Measurements from ENCODE around the gene OBI1.

The OBI1 gene

GRCh38 chr13:78602561-78603239, 56.3 kb downstream of the OBI1 start:
- peak; percentile 24 for DNase-seq (ENCODE audit: low spot score)

- DNase-seq (ENCODE audit: low spot score): no peak
Observed at GRCh38 chr13:78601874-78602560, 56.9 kb downstream of the OBI1 start.

DNA sequence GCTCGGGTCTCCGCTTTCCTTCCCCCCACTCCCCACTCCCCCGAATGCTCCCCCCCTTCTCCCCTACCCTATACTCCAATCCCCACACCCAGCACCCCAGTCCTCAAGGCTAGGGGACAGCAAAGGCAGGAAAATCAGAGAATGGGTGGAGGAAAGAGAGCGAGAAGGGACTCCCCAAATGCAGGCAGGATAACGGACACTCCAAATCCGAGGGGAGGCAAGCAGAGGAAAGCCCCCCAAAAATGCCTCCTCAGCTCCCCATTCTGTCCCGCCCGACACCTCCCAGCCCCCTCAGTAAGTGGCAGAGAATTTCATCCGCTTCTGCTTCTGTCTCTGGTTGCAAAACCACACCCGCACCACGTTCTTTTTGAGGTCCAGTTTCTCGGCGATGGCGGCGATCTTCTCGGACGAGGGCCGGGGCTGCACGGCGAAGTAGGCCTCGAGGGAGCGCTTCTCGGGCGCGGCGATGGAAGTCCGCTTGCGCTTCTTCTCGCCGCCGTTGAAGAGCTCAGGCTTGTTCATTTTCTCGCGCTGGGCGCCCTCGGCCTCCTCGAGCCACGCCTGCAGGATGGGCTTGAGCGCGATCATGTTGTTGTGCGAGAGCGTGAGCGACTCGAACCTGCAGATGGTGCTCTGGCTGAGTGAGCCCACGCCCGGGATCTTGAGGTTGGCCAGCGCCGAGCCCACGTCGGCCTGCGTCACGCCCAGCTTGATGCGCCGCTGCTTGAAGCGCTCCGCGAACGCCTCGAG, 57.7 kb downstream of the OBI1 start:
- DNase-seq (ENCODE audit: low spot score): no peak

GRCh38 chr13:78600280-78600883, 58.6 kb downstream of the OBI1 start:
- no peak for DNase-seq (ENCODE audit: low spot score)

GRCh38 chr13:78599645-78600279, 59.2 kb downstream of the OBI1 start:
- DNase-seq (ENCODE audit: low spot score): no peak

- no peak for DNase-seq (ENCODE audit: low spot score)
Observed at GRCh38 chr13:78598966-78599644, 59.9 kb downstream of the OBI1 start.

GRCh38 chr13:78598116-78598781, 60.7 kb downstream of the OBI1 start:
- no peak for DNase-seq (ENCODE audit: low spot score)

GRCh38 chr13:78597602-78597932, 61.4 kb downstream of the OBI1 start:
- no peak for DNase-seq (ENCODE audit: low spot score)

- no peak for DNase-seq (ENCODE audit: low spot score)
Observed at GRCh38 chr13:78596736-78597601, 62.0 kb downstream of the OBI1 start.

DNA sequence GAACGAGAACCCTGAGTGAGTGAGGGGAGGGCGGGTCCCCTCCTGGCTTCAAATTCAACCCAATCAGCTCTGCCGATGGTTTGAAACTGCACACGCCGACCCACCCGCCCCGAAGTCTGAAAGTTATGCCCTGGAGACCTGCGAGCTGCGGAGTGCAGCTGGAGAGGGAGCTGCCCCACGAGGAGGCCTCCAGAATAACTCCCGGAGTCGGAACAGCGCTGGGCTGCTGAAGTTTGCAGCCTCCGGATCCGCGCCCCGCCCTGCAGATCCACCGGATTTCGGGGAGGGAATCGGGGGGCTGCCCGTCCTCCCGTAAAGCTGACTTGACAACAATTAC, 62.6 kb downstream of the OBI1 start:
- DNase-seq (ENCODE audit: low spot score): no peak

- no peak for DNase-seq (ENCODE audit: low spot score)
Observed at GRCh38 chr13:78595495-78596398, 63.2 kb downstream of the OBI1 start.

DNA sequence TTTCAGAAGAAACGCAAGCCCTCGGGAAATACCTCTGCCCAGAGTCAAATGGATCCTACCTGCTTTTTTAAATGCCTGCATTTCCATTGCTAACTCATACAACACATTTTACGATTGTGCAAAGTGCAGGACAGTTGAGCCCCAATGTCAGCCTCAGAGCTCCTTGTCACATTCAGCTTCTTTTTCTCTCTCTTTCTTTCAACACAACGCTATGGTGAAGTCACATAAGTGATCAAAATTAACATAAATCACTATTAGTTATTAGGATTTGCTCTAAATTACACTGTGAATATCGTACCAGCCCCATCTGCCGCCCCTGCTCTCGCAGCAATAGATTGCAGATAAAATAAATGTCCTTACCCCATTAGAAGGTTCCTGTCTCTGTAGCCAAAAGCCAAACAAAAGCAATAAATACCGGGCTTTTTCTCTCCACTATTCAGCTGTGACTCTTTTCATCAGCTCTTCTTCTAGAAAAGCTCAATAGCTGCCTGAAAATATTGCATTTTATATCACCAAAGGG, 64.4 kb downstream of the OBI1 start:
- no peak for DNase-seq (ENCODE audit: low spot score)

- DNase-seq (ENCODE audit: low spot score): no peak
Observed at GRCh38 chr13:78593652-78594455, 65.1 kb downstream of the OBI1 start.

DNA sequence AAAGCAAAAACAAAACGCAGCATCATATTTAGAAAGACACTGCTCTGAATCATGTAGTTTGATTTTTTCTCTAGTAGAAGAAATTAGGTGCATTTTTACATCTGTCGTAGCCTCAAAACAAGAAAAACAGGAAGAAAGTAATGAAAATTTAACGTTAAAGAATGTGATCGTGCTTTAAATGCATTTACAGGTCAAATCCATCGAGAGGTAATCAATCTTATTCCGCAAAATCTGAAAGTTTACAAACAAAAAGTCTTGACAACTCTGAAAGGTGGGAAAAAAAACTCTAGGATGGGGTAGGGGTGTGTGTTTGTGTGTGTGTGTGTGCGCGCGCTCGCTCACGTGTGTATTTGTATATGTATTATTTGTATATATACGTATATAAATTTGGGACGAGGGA, 65.8 kb downstream of the OBI1 start:
- no peak for DNase-seq (ENCODE audit: low spot score)

DNA sequence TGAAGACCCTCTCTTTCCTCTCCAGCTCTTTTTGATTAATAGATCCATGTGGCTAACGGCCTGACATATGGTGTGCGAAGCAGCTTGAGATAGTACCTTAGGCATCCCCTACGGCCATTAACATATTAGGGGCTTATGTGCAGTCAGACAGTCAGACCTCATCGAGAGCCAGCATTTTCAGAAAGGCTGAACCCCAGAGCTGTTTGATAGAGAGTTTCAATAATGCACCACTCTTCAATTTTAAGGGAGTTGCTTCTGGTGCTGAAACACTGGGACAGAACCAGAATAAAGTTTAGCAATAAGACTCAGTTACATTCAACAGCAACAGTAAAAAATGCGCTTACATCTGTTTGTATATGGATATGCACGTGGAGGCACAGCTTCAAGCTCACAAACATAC, 66.4 kb downstream of the OBI1 start:
- no peak for DNase-seq (ENCODE audit: low spot score)

DNA sequence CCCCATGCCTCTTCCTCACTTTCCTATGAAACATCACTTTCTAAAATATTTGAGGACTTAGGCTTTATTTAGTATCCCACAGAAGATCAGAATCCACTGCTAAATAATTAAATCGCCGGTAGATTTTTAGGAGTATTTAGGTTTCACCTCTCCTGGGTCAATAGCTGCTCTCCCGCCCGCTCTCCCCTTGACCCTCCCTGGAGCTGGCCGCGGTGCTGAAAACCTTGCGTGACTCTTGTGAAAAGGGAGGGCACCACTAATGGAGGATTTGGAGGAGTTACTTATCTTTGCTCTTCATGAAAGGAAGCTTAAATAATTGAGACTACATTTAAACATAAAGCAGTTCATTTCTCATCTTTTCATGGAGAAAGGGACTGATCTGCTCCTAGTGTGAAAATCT, 69.7 kb downstream of the OBI1 start:
- peak; percentile 29 for DNase-seq (ENCODE audit: low spot score)

DNA sequence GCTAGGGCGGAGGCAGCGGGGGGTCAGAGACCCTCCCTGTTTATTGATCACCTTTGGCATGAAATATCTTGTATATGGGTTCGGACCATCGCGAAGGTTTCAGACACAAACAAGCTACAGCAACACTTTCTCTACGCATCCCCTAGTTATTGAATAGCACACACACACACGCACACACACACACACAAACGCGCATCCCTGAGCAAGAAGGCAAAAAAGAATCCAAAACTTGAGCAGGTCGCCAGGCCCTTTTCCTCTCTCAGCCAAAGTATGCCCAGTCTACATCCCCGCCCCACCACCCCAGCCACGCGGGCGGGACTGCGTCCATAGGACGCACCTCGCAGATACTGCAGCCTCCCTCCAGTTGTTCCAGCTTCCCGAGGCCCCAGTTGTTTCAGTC, 71.6 kb downstream of the OBI1 start:
- no peak for DNase-seq (ENCODE audit: low spot score)

GRCh38 chr13:78586706-78587105, 72.2 kb downstream of the OBI1 start:
- DNase-seq (ENCODE audit: low spot score): no peak

All from SW480 (cell line).